ENCODE measurements around the gene ASTN2.

GRCh38 chr9:117341151-117341550, 73.7 kb downstream of the ASTN2 start:
- TF ChIP-seq, protein P1, sequence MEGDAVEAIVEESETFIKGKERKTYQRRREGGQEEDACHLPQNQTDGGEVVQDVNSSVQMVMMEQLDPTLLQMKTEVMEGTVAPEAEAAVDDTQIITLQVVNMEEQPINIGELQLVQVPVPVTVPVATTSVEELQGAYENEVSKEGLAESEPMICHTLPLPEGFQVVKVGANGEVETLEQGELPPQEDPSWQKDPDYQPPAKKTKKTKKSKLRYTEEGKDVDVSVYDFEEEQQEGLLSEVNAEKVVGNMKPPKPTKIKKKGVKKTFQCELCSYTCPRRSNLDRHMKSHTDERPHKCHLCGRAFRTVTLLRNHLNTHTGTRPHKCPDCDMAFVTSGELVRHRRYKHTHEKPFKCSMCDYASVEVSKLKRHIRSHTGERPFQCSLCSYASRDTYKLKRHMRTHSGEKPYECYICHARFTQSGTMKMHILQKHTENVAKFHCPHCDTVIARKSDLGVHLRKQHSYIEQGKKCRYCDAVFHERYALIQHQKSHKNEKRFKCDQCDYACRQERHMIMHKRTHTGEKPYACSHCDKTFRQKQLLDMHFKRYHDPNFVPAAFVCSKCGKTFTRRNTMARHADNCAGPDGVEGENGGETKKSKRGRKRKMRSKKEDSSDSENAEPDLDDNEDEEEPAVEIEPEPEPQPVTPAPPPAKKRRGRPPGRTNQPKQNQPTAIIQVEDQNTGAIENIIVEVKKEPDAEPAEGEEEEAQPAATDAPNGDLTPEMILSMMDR (conservative IDR thresholded peaks at IDR 0.05 in 1 of 2, IDR thresholded peaks at IDR 0.05 in 1 of 2; ENCODE audit: extremely low read depth in 1 of 2, insufficient read depth in 1 of 2, low read depth in 1 of 2, low read length in 2 of 2) = no peak
- no peak for TF ChIP-seq EZH2 (IDR thresholded peaks at IDR 0.05; ENCODE audit: borderline replicate concordance, low read length)
